PFSK-1 (cell line): Measurements from ENCODE around the gene FAM111B.

Experiments
- FOXP2 ChIP-seq: optimal IDR thresholded peaks from 2 replicates; pipeline ENCODE3; 2011; ENCODE audit warnings: borderline replicate concordance, control low read depth, inconsistent platforms; ENCODE audit not compliant: insufficient read depth; ENCODE audit errors: extremely low read length, extremely low read depth
- POLR2AphosphoS5 ChIP-seq: IDR thresholded peaks from 2 replicates; pipeline ENCODE4 v1.6.1; 2012; ENCODE audit warnings: low read depth, mild to moderate bottlenecking, control low read depth, low read length, moderate library complexity
- SIN3A ChIP-seq: IDR thresholded peaks from 2 replicates; pipeline ENCODE4 v1.6.1; 2012; ENCODE audit warnings: mild to moderate bottlenecking, low read length, moderate library complexity, borderline replicate concordance; ENCODE audit not compliant: insufficient read depth
- TAF1 ChIP-seq: IDR thresholded peaks from 2 replicates; pipeline ENCODE4 v1.6.1; 2012; ENCODE audit warnings: low read length, control low read depth, borderline replicate concordance; ENCODE audit not compliant: insufficient read depth

DNA sequence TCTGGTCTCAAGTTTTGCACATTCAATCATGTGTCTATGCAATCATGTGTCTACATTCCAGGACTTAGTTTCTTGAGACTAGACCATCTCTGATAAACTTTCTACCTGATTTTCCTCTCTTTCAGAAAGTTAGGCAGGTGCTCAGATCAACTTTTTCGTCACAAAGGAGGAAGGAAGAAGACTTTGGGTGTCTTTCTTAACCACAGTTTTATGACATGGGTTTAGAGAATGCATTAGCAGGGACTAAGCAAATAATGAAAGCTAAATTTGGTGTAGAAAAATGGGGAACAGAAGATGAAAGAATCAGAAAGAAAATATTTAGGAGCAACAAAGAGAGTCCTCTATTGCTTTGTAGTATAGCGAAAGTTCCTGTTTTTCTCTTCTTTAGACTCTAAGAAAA, 28.6 kb upstream of the FAM111B start:
- no peak for TF ChIP-seq TAF1
- TF ChIP-seq FOXP2: no peak
- no peak for TF ChIP-seq POLR2AphosphoS5
- no peak for TF ChIP-seq SIN3A
